HPDE6-E6E7 (cell line): ENCODE data around the gene THRA.

ENCODE experiments used
- DNase-seq: peaks from one replicate; pipeline ENCODE4 v3.0.0; 2011; ENCODE audit warnings: missing footprints; ENCODE audit errors: extremely low spot score

The THRA gene

GRCh38 chr17:40099619-40100418 lies 37.1 kb downstream of the THRA start:
- no peak for DNase-seq

DNA sequence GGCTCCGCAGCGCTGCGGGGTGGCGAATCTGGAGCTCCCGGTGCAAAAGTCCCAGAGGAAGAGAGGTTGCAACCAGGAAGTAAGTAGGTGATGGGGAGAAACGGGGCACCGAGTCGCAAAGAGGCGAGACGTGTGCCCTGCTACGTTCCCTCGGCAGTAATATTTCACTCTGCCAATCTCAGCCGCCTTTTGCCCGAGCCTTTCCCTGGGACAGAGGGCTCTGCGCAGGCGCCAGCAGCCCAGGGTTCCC lies 37.6 kb downstream of the THRA start, which contains the start of gene NR1D1:
NR1D1 (minus strand) TSS at position 171 of the 250 bp plus-strand sequence. CDS start 495 bp downstream, outside the sequence.
- no peak for DNase-seq

GRCh38 chr17:40100669-40101366 lies 38.1 kb downstream of the THRA start:
- peak; percentile 98 for DNase-seq

- no peak for DNase-seq
Observed at GRCh38 chr17:40101367-40102210, 38.8 kb downstream of the THRA start.

GRCh38 chr17:40103071-40103661 lies 40.4 kb downstream of the THRA start:
- DNase-seq = no peak

DNA sequence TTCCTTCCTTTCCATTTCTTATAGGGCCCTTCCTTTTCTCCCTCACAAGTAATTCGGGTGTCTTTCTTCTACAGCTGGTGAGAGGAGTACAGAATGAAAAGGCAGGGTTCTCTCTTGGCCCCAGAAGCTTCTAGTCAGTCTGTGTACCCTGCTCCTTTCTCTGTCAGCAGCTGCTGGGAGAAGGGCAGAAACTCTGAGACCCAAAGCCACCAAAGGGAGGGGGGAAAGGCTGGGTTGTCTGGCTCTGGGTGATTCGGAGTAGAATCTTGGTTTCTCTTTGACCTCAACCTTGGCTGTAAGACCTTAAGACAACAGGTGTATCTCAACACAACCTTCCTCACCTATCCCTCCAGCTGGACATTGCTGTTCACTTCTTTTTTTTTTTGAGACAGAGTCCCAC lies 40.9 kb downstream of the THRA start:
- no peak for DNase-seq

DNA sequence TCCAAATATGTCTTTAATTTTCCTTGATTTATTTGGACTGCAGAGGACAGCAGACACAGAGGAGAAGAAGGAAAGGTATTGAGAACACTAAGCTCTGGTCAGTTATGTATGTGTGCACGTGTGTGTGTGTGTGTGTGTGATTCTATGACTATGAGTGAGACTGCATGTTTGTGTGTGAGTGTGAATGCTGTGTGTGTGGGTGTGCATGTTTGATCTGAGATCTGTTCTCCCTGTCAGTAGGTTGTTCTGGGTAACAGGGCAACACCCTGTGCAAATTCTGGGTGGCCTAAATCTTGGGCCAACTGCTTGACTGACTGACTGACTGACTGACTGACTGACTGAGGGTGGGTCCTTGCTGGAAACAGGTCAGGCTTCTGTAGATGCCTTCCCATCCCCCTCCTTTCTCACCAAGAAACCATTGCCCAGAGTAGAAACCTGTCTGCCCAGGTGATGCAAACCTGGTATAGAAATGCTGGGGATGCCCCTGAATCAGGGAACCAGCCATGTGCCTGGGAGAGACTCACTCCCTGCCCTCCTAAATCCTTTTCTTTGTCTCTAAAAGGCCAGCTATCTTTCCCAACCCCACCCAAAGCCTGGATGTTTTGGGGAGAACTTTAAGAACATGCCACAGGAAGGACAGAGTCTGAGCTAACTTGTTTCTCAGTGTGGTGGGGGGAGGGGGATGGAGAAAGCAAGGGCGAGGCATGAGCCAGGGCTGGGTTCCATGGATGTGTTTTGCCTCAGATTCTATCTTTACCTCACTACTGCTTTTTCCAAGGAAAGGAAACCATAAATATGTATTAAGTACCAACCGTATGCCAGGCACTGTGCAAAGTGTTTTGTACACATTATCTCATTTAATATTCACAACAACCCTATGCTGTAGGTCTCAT lies 42.1 kb downstream of the THRA start:
- no peak for DNase-seq

DNA sequence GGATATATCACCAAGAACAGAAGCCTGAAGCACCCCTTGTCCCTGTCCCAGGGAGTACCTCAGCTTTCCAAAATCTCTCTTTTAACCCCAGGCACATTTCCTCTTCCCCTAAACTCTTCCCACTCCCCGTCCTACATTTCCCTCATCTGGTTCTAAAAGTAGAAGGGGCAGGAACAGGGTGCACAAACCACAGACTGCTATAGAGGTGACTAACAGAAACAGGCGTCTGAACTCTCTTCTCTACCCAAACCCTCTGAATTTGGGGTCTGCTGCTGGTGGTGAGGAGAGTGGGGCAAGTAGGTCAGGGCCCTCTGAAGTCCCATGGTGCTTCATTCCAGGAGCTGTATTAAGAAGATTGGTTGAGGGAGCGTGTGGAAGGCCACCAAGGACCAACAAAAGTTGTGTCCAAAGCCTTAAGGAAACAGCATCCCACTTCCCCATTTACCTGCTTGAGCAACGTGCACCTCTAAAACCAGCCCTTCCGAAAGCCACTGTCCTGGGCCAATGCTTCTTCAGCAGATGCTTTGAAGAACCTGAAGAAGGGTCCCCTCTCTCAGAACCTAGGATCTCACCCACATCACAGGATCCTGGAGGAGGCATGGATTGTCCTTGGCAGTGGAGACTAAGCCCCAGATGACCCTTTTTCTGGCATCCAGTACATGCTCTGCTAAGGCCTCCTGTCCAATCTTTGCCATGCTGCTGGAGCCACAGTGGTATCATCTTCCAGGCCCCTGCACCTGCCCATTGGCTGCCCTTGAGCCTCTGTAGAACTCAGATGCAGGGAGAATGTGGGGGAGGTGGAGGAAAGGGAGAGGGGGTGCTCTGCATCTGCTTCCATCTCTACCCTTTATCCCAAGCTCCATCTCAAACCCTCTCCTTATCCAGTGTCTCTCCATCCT lies 43.3 kb downstream of the THRA start:
- DNase-seq = no peak

DNA sequence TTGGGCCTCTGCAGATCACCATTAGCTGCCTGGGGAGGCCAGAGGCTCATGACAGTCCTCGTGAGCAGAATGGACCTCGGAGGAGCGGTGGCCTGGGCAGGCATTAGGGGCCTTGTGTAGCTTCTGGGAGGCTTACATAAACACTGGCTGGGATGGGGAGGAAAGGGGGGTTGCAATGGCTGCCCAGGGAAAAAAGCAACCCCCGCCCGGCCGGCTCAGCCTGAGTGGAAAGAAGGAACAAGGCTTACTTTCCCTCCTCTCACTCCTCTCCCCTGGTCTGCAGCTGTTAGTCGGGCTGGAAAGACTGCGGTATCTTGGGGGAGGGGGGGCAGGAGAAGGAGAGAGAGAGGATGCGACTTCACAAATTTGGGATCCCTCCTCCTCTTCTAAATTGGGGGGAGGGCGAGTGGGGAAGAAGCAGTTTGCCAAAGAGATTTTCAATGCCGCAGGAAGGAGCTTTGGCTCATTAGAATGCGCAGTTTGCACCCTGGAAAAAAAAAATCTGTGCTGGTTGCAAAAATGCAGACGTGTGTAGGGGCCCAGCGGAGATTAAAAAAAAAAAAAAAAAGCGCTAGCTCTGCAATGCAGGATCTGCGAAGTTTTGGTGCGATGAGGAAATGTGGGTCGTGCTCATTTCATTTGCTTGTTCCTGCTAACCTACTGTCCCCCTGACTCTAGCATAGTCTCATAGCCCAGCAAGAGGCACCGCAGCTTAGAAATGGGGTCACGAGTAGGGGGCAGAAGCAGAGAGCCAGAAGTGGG lies 44.2 kb downstream of the THRA start:
- no peak for DNase-seq

DNA sequence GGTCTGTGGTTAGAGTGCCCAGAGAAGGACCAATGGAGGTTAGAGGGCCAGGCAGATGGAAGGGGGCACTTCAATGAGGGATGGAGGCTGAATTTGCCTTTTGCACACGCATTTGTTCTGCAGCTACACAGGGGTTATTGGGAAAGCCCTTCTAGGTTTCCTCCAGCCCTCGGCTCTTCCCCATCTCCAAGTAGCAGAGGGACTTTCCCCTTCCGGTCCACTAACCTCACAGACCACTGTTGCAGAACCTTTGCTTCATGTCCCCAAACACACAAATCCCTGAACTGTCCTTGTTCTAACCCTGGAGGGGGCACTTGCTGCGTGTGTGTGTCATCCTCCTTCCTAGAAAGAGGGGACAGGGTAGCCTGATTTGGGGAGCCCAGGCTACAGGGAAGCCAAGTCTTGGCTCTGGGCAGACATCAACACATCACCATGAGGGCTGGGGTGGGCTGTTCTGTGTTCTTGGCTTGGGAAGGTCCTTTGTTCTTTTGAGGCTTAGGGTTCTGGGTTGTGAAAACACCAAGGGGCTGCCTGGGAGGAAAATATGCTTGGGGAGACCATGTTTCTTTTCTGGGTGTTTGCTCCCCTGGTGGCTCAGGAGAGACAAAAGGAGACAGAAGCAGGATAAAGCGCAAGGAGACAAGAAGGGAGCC lies 44.9 kb downstream of the THRA start:
- DNase-seq = no peak

GRCh38 chr17:40108970-40109824 lies 46.4 kb downstream of the THRA start:
- DNase-seq = no peak

GRCh38 chr17:40110026-40110845 lies 47.5 kb downstream of the THRA start:
- DNase-seq = no peak

DNA sequence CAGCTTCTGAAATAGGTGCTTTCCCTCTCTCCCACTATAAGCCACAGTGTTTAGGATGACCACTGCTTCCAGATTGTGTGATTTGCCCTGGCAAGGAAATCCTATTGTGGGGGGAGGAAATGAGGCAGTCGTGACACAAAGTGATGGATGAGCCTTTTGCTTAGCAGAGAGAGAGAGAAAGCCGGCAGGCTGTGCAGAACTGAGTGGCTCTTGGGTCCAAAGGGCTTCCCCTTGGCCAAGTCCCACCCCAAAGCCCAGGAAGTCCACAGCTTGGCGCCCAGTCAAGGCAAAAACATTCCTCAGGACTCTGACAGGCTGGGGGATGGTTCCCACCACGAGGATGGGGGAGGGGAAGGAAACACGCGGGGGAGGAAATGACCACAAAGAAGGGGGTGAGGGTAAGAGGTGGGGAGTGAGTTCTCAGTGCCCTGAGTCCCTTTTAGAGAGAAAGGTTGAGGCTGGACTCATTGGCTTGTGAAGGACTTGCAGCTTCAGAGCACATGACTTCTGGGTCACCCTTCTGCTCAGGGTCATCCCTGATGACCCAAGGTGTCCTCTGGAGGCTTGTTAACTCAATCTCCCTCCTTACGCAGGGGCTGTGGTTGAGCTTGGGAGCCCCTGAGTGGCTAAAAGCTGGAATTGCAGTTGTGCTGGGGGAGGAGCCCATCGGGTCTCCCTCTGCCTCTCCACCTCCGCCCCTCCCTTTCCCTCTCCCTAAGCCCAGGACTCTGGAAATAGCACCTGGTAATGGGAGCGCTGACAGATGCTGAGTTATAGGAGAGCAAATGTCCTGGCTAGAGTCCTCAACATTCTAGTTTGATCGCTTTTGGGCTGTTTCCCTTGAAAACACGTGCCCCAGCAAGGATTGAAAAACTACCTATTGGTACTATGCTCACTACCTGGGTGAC lies 48.7 kb downstream of the THRA start:
- DNase-seq = peak; percentile 96

DNA sequence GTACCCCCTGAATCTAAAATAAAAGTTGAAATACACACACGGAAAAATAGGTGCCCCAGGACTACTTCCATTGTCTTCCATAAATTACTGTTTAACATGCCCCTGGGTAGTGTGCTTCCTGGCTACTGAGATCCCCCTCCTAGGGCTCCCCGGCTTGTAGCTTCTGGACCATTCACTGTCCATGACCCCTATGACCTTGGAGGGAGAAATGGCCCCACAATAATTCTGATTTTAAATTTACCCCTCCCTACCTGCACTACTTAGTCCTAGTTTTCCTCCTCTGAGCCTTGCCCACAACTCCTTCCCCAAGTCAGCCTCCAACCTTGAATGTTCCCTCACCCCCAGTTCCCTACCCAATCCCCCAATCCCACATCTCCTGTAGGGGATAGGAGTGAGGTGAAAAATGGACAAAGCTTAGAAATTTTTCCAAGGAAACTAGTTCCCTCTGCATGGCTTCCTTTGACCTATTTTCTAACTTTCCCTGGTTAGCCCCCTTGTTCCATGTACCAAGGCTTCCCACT lies 49.5 kb downstream of the THRA start:
- DNase-seq = no peak

DNA sequence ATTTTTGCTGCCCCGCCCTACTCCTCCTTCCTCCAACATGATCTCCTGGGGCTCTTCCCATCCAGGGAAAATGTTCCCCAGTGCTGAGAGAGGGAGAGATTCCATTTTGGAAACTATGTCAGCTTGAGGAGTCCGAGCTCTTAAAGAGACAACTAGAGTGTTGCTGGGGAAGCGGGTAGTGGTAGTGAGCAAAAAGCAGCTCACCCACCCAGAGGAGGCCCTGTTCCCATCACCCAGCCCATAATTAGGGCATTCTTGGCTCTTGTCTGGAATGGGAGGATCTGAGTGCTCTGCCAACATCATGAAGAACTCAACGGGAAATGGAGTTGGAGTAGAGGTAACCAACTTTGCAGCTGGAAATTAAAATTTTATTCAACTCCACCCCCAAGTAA lies 49.9 kb downstream of the THRA start:
- DNase-seq = no peak
